K562 (cell line): Measurements from ENCODE around the gene CRB2. TPM values are rescaled to one million over a fixed set of nuclear protein-coding genes. Genes with fewer than 3 reads are reported as not detected.
A peak's percentile ranks its signal among the peaks of the same experiment; 100 is the strongest.

Source experiments
- ATF2 ChIP-seq: sonication (generic); formaldehyde crosslinking; IDR thresholded peaks from 2 replicates; pipeline ENCODE4 v1.8.1; 2022; ENCODE audit warnings: missing genetic modification reagents
- CEBPB ChIP-seq: fragments of 450-650 bp; IDR thresholded peaks from 2 replicates; pipeline ENCODE4 v1.6.1; 2016; ENCODE audit warnings: missing genetic modification characterization, missing compliant biosample characterization
- E4F1 ChIP-seq: fragments of 250-450 bp; sonication (Bioruptor Pico); IDR thresholded peaks from 2 replicates; pipeline ENCODE4 v1.5.0; 2021; ENCODE audit warnings: mild to moderate bottlenecking, borderline replicate concordance
- ELF1 ChIP-seq: fragments of 200-800 bp; sonication (Bioruptor generic); IDR thresholded peaks from 2 replicates; pipeline ENCODE4 v1.6.1; 2016; ENCODE audit warnings: missing genetic modification characterization, missing compliant biosample characterization
- MAX ChIP-seq: sonication (generic); formaldehyde crosslinking; IDR thresholded peaks from 2 replicates; pipeline ENCODE4 v1.9.0; 2022; ENCODE audit warnings: mild to moderate bottlenecking, missing genetic modification reagents
- NONO ChIP-seq, 2 experiments: fragments of 200-400 bp in 1 of 2; fragments of 450-650 bp in 1 of 2; formaldehyde crosslinking in 1 of 2; IDR thresholded peaks; 2 replicates each; pipeline ENCODE4 v1.6.1; 2017; ENCODE audit warnings: low read depth in 2 of 2, mild to moderate bottlenecking in 2 of 2, moderate library complexity in 2 of 2, low read length in 1 of 2
- OTX1 ChIP-seq: fragments of 450-650 bp; formaldehyde crosslinking; IDR thresholded peaks from 2 replicates; pipeline ENCODE4 v1.4.0; 2022; ENCODE audit warnings: mild to moderate bottlenecking
- PATZ1 ChIP-seq: fragments of 250-450 bp; sonication (Bioruptor Pico); IDR thresholded peaks from 2 replicates; pipeline ENCODE4 v1.5.0; 2020; ENCODE audit warnings: mild to moderate bottlenecking, borderline replicate concordance
- RCOR1 ChIP-seq, 2 experiments: IDR thresholded peaks; 2 replicates each; pipeline ENCODE4 v1.6.1; 2012; ENCODE audit warnings: low read depth in 2 of 2, low read length in 2 of 2, borderline replicate concordance in 1 of 2, improper control_type of control experiment in 1 of 2
- TCF7L2 ChIP-seq: fragments of 150-350 bp; IDR thresholded peaks from 2 replicates; pipeline ENCODE4 v1.6.1; 2016; ENCODE audit warnings: low read depth, mild to moderate bottlenecking, low read length, moderate library complexity
- TEAD1 ChIP-seq, 2 experiments: fragments of 450-650 bp in 1 of 2; sonication (generic) in 1 of 2; formaldehyde crosslinking; IDR thresholded peaks; 2 replicates each; pipeline versions ENCODE4 v1.4.0 to v1.8.0; 2020 to 2022; ENCODE audit warnings: mild to moderate bottlenecking in 2 of 2, missing genetic modification reagents in 1 of 2
- TSHZ1 ChIP-seq: fragments of 250-450 bp; sonication (Bioruptor Pico); IDR thresholded peaks from 2 replicates; pipeline ENCODE4 v1.4.0; 2020; ENCODE audit warnings: mild to moderate bottlenecking, moderate library complexity
- ZNF121 ChIP-seq: sonication (generic); formaldehyde crosslinking; conservative IDR thresholded peaks from 2 replicates; pipeline ENCODE4 v1.8.0; 2022; ENCODE audit warnings: missing genetic modification reagents
- ZNF174 ChIP-seq: fragments of 250-450 bp; sonication (Bioruptor Pico); IDR thresholded peaks from 2 replicates; pipeline ENCODE4 v1.4.0; 2020; ENCODE audit warnings: mild to moderate bottlenecking
- ZNF324 ChIP-seq: fragments of 250-450 bp; sonication (Bioruptor Pico); IDR thresholded peaks from 2 replicates; pipeline ENCODE4 v1.4.0; 2020; ENCODE audit warnings: mild to moderate bottlenecking
- polyA plus RNA-seq, 8 experiments: library from polyadenylated mRNA; depleted of rRNA in 4 of 8; stranded (reverse) in 5 of 8; unstranded in 3 of 8; fragments of >200 nt; fragmentation: Nextera tagmentation in 2 of 8; fragmentation: Illumina TruSeq in 1 of 8; extraction: Ambion mirVana in 2 of 8; extraction: Trizol in 1 of 8; gene quantifications; 2 replicates each; pipeline versions ENCODE4 v1.2.1 to v1.2.3, GENCODE V29; 2011 to 2014; ENCODE audit warnings: inconsistent platforms in 1 of 8, missing spikeins in 1 of 8
- total RNA-seq, 7 experiments: library from RNA; depleted of rRNA in 6 of 7; stranded (reverse); fragments of >200 nt in 6 of 7; fragmentation: Illumina TruSeq in 2 of 7; extraction: Trizol in 2 of 7; gene quantifications; 2 replicates each; pipeline versions ENCODE4 v1.2.1 to v1.2.3, GENCODE V29; 2011 to 2021; ENCODE audit warnings: low replicate concordance in 1 of 7

The CRB2 gene
- total and polyA plus RNA-seq, 9 of the 15 experiments (the other 6 are each of a cell fraction or from before 2014, with no cell fraction given), result 0.13 to 1.2 (median 0.25) TPM; not detected in 2

- TF ChIP-seq RCOR1 (IDR thresholded peaks at IDR 0.05; ENCODE audit: borderline replicate concordance in 1 of 2, low read depth in 2 of 2, low read length in 2 of 2) (no peak), TCF7L2 (no peak), TSHZ1 (CRISPR knock-in tag) (no peak), ZNF121 (CRISPR knock-in tag) (no peak), OTX1 (CRISPR knock-in tag) (no peak), ELF1 (tag) (no peak), NONO (IDR thresholded peaks at IDR 0.05; ENCODE audit: low read depth in 2 of 2, low read length in 1 of 2) (no peak), CEBPB (tag) (no peak), ZNF324 (no peak), ZNF174 (CRISPR knock-in tag) (no peak), E4F1 (CRISPR knock-in tag) (no peak), MAX (CRISPR knock-in tag) (peak; percentile 53; the same call in 1 of the 2 replicates), ATF2 (CRISPR knock-in tag) (no peak), PATZ1 (no peak), TEAD1 (CRISPR knock-in tag; IDR thresholded peaks at IDR 0.05) (peak in 1 of 2 experiments; percentile 84; a peak in 1 of 4 replicates)
These were observed 1.9 kb upstream of the CRB2 start (continued) for GRCh38 chr9:123353984-123354591.
